Naive B cell (primary cell): ENCODE results near the gene ANKLE1. TPM values are rescaled to one million over a fixed set of nuclear protein-coding genes. Genes with fewer than 3 reads are reported as not detected.
"Not testable (repeated sequence)": the region's sequence is repeated elsewhere in the genome, so short reads cannot be mapped to it uniquely, and the experiment has no call there.

ENCODE experiments used
- ATAC-seq, 2 donors: fragments of 150-1000 bp; cut with Tn5 transposase; 2 replicates each; pipeline ENCODE4 v1.10.0; 2021; ENCODE audit warnings: low read depth in 2 of 2, mild to moderate bottlenecking in 2 of 2, moderate library complexity in 2 of 2
- DNase-seq: peaks from one replicate; pipeline ENCODE4 v3.0.0; 2022
- H3K27ac Mint-ChIP-seq, 6 donors: one replicate each; pipeline ENCODE4 v1.8.0; 2020 to 2022; ENCODE audit warnings: mild to moderate bottlenecking in 6 of 6, mixed read lengths in 6 of 6, moderate library complexity in 5 of 6, inconsistent platforms in 2 of 6
- H3K27me3 Mint-ChIP-seq, 3 donors: one replicate each; pipeline ENCODE4 v1.8.0; 2021 to 2022; ENCODE audit warnings: mixed read lengths in 3 of 3, mild to moderate bottlenecking in 1 of 3
- H3K36me3 Mint-ChIP-seq, 2 donors: one replicate each; pipeline ENCODE4 v1.8.0; 2020 to 2022; ENCODE audit warnings: mixed read lengths in 2 of 2, inconsistent platforms in 1 of 2, mild to moderate bottlenecking in 1 of 2
- H3K4me1 Mint-ChIP-seq, 3 donors: one replicate each; pipeline ENCODE4 v1.8.0; 2020 to 2022; ENCODE audit warnings: mixed read lengths in 3 of 3, inconsistent platforms in 1 of 3, mild to moderate bottlenecking in 1 of 3, moderate library complexity in 1 of 3
- H3K4me3 Mint-ChIP-seq, 8 donors: one replicate each; pipeline ENCODE4 v1.8.0; 2020 to 2022; ENCODE audit warnings: mild to moderate bottlenecking in 8 of 8, mixed read lengths in 8 of 8, moderate library complexity in 8 of 8, inconsistent platforms in 2 of 8
- H3K9me3 Mint-ChIP-seq, 7 donors: one replicate each; pipeline ENCODE4 v1.8.0; 2020 to 2022; ENCODE audit warnings: mixed read lengths in 7 of 7, mild to moderate bottlenecking in 5 of 7, inconsistent platforms in 2 of 7, moderate library complexity in 1 of 7
- polyA plus RNA-seq, 6 donors: library from polyadenylated mRNA; unstranded; fragments of 300-500 nt; fragmentation: Illumina TruSeq; gene quantifications; one replicate each; pipeline ENCODE4 v1.2.3, GENCODE V29; 2021; ENCODE audit warnings: low read depth in 6 of 6

Gene ANKLE1
- polyA plus RNA-seq, 6 donors from 2014 or later, result 1.6 to 3.1 (median 1.9) TPM; not detected in 1

- no peak overlapping the region for H3K4me3 Mint-ChIP-seq
- no peaks in the 10 kb centered on the region for H3K36me3 Mint-ChIP-seq
- H3K27ac Mint-ChIP-seq, result peak overlapping the region in 1 of 6 donors; percentile 41
- ATAC-seq (no peak), DNase-seq (no peak)
- peaks cover 5 to 9% (median 6%) of the 10 kb centered on the region in 3 donors for H3K4me1 Mint-ChIP-seq
- peaks cover 4 to 18% (median 8%) of the 10 kb centered on the region in 7 donors for H3K9me3 Mint-ChIP-seq
- peaks cover 0 to 6% (median 4%) of the 10 kb centered on the region in 3 donors for H3K27me3 Mint-ChIP-seq
Observed at GRCh38 chr19:17259118-17259780, 22.5 kb upstream of the ANKLE1 start.

DNA sequence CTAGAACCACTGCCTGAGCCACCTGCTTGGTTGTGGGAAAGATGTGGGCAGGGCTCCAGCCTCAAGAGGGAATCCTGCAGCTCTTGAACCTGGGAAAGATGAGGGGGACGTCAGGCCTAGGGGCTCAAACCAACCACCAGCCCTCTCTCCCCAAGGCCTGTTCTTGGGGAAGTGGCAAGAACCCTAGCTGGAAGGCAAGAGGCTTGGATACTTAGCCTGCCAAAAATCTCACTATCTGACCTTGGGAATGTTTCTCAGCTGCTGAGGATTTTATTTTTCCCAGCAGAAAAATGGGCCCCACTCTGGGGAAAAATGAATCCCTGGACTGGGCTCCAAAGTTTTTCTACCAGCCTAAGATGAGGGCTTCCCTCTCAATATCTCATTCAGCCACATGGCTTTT is 21.8 kb upstream of the ANKLE1 start:
- Mint-ChIP-seq H3K4me3 (no peak overlapping the region), H3K9me3 (peaks cover 4 to 18% (median 8%) of the 10 kb centered on the region in 7 donors), H3K27ac (no peak overlapping the region), H3K4me1 (peaks cover 11 to 12% (median 12%) of the 10 kb centered on the region in 3 donors), H3K27me3 (peaks cover 0 to 6% (median 4%) of the 10 kb centered on the region in 3 donors), H3K36me3 (no peaks in the 10 kb centered on the region)
- DNase-seq (no peak), ATAC-seq (no peak)

- Mint-ChIP-seq H3K27me3 (peaks cover 0 to 6% (median 4%) of the 10 kb centered on the region in 3 donors), H3K27ac (no peak overlapping the region), H3K4me1 (peaks cover 11 to 12% (median 12%) of the 10 kb centered on the region in 3 donors), H3K4me3 (peak overlapping the region in 1 of 8 donors; percentile 3), H3K36me3 (no peaks in the 10 kb centered on the region), H3K9me3 (peaks cover 4 to 18% (median 8%) of the 10 kb centered on the region in 7 donors)
- peak; percentile 99 to 100 for ATAC-seq
- DNase-seq, result peak; percentile 79
Observed at GRCh38 chr19:17260842-17261325, 20.8 kb upstream of the ANKLE1 start.

GRCh38 chr19:17262557-17262956 is 19.1 kb upstream of the ANKLE1 start:
- Mint-ChIP-seq H3K27me3 (peaks cover 0 to 6% (median 4%) of the 10 kb centered on the region in 3 donors), H3K4me1 (peaks cover 16 to 26% (median 20%) of the 10 kb centered on the region in 3 donors), H3K36me3 (no peaks in the 10 kb centered on the region), H3K9me3 (peaks cover 4 to 18% (median 8%) of the 10 kb centered on the region in 7 donors), H3K27ac (no peak overlapping the region), H3K4me3 (peak overlapping the region in 1 of 8 donors; percentile 6)
- ATAC-seq, result no peak
- DNase-seq, result no peak

DNA sequence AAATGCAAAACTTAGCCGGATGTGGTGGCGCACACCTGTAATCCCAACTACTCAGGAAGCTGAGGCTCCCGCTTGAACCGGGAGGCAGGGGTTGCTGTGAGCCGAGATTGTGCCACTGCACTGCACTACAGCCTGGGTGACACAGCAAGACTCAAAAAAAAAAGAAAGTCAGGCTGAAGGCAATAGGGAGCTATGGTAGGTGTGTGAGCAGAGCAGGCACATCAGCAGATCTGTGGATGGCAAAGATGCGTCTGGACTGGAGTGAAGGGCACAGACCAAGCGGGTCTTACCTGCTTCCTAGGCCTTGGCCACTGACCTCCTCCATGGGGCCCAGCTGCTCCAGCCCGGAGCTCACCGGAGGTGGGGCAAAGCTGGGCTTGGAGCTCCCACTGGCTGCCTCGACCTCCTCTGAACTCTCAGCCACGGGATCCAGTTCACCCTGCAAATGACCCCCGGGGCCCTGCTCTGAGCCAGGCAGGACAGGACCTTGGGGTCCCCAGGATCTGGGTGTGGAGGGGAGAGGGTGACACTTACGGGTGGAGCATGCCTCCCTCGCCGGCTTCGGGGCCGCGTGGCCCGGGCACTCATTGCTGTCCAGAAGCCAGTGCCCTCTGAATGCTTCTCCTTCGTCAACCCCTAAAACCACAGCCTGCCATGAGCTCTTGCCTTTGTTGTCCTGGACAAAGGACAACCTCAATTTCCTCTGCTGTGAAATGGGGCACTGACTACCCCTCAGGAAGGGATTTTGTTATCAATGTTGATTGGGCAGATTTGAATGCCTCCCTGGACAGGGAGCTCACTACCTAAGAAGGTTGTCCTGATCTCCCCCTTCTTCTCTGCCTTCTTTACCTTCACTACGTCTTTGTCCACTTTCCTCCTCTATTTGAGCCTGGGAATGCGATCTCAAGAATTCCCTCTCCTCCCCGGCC is 17.7 kb upstream of the ANKLE1 start:
- Mint-ChIP-seq H3K36me3 (no peaks in the 10 kb centered on the region), H3K27ac (peak overlapping the region in 4 of 6 donors; percentile 33 to 91 (median 54)), H3K27me3 (peaks cover 0 to 6% (median 4%) of the 10 kb centered on the region in 3 donors), H3K9me3 (peaks cover 4 to 17% (median 8%) of the 10 kb centered on the region in 7 donors), H3K4me1 (peaks cover 20 to 36% (median 23%) of the 10 kb centered on the region in 3 donors), H3K4me3 (no peak overlapping the region)
- DNase-seq, result no peak
- ATAC-seq, result no peak

DNA sequence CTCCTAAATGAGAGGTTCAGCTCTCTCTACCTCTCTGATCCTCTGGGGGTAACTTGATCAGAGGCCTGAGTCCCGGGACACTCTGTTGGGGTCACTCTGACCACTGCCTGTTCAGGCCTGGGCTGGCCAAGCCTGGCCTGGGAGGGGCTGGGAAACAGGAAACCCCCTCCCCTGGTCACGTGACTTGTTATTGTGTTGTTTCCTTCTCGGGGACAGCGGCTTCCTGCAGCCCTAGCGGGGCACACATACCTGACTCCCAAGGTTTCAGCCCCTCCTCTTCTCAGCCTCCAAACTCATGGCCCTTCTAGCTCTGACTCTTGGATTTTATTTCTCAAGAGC is 17.1 kb upstream of the ANKLE1 start, which contains the start of gene USHBP1:
USHBP1 (minus strand) TSS at position 105 of the 339 bp plus-strand sequence. CDS start 446 bp downstream, outside the sequence.
- DNase-seq (no peak), ATAC-seq (no peak)
- H3K27ac Mint-ChIP-seq, result peak within 1 kb of the TSS in 4 of 6 donors; percentile 33 to 91 (median 54)
- H3K4me1 Mint-ChIP-seq, result peaks cover 20 to 36% (median 23%) of the 10 kb centered on the region in 3 donors
- no peaks in the 10 kb centered on the region for H3K36me3 Mint-ChIP-seq
- peak within 1 kb of the TSS in 1 of 8 donors; percentile 21 for H3K4me3 Mint-ChIP-seq
- H3K27me3 Mint-ChIP-seq, result peaks cover 0 to 6% (median 4%) of the 10 kb centered on the region in 3 donors
- peaks cover 2 to 11% (median 6%) of the 10 kb centered on the region in 7 donors for H3K9me3 Mint-ChIP-seq

DNA sequence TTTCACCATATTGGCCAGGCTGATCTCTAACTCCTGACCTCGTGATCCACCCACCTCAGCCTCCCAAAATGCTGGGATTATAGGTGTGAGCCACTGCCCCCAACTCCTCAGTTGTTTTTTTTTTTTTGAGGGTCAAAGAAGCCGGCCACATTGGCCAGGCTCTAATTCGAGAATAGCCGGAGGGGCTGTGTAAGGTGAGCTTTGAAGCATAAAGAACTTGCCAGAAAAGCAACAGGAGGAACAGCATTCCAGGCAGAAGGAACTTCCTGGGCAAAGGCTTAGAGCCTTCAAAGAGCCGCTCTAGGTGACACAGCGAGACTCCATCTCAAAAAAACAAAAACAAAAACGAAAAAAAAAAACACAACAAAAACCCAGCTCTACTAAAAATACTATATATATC is 15.7 kb upstream of the ANKLE1 start:
- Mint-ChIP-seq H3K4me3 (peak overlapping the region in 3 of 8 donors; percentile 8 to 93 (median 88)), H3K4me1 (peaks cover 15 to 32% (median 17%) of the 10 kb centered on the region in 3 donors), H3K9me3 (peaks cover 0 to under 1% (median 0%) of the 10 kb centered on the region in 7 donors), H3K27ac (peak overlapping the region in 4 of 6 donors; percentile 64 to 97 (median 89)), H3K36me3 (no peaks in the 10 kb centered on the region), H3K27me3 (peaks cover 0 to under 1% (median 0%) of the 10 kb centered on the region in 3 donors)
- DNase-seq, result no peak
- ATAC-seq, result no peak

GRCh38 chr19:17266589-17266974 is 15.1 kb upstream of the ANKLE1 start:
- no peaks in the 10 kb centered on the region for H3K27me3 Mint-ChIP-seq
- peak overlapping the region; percentile 53 to 98 (median 91) for H3K27ac Mint-ChIP-seq
- H3K36me3 Mint-ChIP-seq, result no peaks in the 10 kb centered on the region
- DNase-seq (no peak), ATAC-seq (peak; percentile 45 to 46)
- peak overlapping the region; percentile 68 to 94 (median 85) for H3K4me3 Mint-ChIP-seq
- H3K9me3 Mint-ChIP-seq, result no peaks in the 10 kb centered on the region
- peaks cover 15 to 29% (median 21%) of the 10 kb centered on the region in 3 donors for H3K4me1 Mint-ChIP-seq

DNA sequence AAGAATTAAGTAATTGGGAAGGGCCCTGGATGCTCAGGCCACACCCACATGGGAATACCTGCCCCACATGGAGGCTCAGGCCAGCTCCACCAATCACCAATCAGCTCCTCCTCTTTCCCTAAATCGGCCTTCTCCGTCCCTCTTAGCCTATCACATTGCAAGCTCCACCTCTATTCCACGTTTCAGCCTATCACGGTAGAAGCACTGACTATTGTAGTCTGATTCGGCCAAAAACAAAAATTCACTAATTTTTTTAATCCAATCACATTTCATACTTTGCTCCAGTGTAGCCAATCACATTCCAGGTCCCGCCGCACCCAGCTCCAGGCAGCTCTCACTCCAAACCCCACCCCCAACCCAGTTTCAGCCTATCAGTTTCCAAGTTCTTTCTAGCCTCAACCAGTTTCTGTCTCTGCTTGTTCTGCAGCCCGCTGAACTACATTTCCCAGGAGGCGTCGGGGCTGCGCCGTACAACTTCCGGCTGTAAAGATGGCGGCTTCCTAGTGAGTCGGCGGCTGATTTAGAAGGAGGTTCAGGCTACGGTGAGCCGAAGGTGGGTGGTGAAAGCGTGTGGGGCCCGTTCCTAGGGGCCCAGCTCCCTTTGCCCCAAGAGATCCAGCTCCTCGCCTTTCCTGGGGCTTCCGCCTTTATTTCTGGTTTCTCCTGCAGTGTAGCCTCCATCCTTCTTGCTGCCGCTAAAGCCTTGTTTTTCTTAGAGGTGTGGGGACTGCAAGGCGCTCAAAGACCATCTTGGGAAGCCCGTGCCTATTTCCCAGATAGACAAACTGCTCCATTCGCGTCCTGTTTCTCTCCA is 14.5 kb upstream of the ANKLE1 start, which contains the start of gene BABAM1:
BABAM1 (plus strand) TSS at position 469 of the 814 bp plus-strand sequence. CDS start 1,364 bp downstream, outside the sequence.
- Mint-ChIP-seq H3K4me1 (peaks cover 15 to 29% (median 22%) of the 10 kb centered on the region in 3 donors), H3K27ac (peak within 1 kb of the TSS; percentile 53 to 98 (median 91)), H3K9me3 (no peaks in the 10 kb centered on the region), H3K27me3 (no peaks in the 10 kb centered on the region), H3K36me3 (no peaks in the 10 kb centered on the region), H3K4me3 (peak within 1 kb of the TSS; percentile 68 to 94 (median 85))
- peak; percentile 82 for ATAC-seq
- peak; percentile 98 for DNase-seq

- peak overlapping the region in 1 of 6 donors; percentile 28 for H3K27ac Mint-ChIP-seq
- ATAC-seq, result no peak
Observed at GRCh38 chr19:17268754-17269153, 12.9 kb upstream of the ANKLE1 start.

GRCh38 chr19:17274892-17275291 is 6.8 kb upstream of the ANKLE1 start:
- not testable (repeated sequence) for H3K9me3 Mint-ChIP-seq, H3K4me3 Mint-ChIP-seq, H3K4me1 Mint-ChIP-seq, H3K27me3 Mint-ChIP-seq, ATAC-seq, H3K27ac Mint-ChIP-seq, DNase-seq
- peaks cover 0 to 12% of the 10 kb centered on the region in 2 donors for H3K36me3 Mint-ChIP-seq

More at GRCh38 chr19:17268754-17269153, 12.9 kb upstream of the ANKLE1 start:
- Mint-ChIP-seq H3K9me3 (no peaks in the 10 kb centered on the region), H3K4me1 (peaks cover 15 to 29% (median 22%) of the 10 kb centered on the region in 3 donors), H3K36me3 (no peaks in the 10 kb centered on the region), H3K27me3 (no peaks in the 10 kb centered on the region), H3K4me3 (peak overlapping the region; percentile 36 to 93 (median 70))
- DNase-seq, result no peak

DNA sequence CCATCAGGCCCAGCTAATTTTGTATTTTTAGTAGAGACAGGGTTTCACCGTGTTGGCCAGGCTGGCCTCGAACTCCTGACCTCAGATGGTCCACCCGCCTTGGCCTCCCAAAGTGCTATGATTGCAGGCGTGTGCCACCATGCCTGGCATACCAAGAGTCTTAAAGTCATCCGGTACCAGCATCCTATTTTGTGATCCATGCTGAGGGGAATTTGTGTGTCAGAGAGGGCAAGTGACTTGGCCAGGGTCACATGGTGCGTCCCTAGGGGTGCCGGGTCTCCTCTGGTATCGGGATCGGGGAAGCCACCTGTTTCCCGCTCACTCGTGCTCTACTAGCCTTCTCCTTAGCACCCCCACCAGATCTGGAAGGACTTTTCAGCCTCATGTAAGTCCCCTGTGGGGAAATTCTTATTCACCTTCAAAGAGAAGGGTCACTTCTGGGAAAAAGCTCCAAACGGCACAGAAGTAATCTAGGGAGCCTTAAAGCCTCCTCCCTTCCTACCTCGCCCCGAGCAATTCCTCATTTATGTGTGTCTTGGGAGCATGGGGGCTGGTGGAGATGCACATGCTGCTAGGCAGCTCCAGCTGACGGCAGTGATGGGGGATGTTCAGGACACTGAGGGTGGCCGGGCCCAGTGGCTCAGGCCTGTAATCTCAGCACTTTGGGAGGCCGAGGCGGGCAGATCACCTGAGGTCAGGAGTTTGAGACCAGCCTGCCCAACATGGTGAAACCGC is 6.1 kb upstream of the ANKLE1 start:
- no peak for DNase-seq
- Mint-ChIP-seq H3K9me3 (no peaks in the 10 kb centered on the region), H3K27me3 (no peaks in the 10 kb centered on the region), H3K27ac (peak overlapping the region in 1 of 6 donors; percentile 42), H3K4me1 (peaks cover 0 to 5% (median 0%) of the 10 kb centered on the region in 3 donors), H3K36me3 (peaks cover 0 to 12% of the 10 kb centered on the region in 2 donors), H3K4me3 (peak overlapping the region in 1 of 8 donors; percentile 38)
- no peak for ATAC-seq
